ENCODE measurements around the gene PF4V1.
"Not testable (repeated sequence)": the region's sequence is repeated elsewhere in the genome, so short reads cannot be mapped to it uniquely, and the experiment has no call there.

Gene PF4V1

GRCh38 chr4:73896416-73896815, 43.3 kb downstream of the PF4V1 start:
- in situ Hi-C loops (cut with HindIII; ENCODE audit: low pct_ligation_motif_present, low pct_unique_long_range_greater_than_20kb, low sequenced_read_pairs): no loop called here
- DNase-seq: no peak

- no peak for DNase-seq
- in situ Hi-C loops (cut with HindIII; ENCODE audit: low pct_ligation_motif_present, low pct_unique_long_range_greater_than_20kb, low sequenced_read_pairs): no loop called here
Observed at GRCh38 chr4:73897380-73898136, 44.5 kb downstream of the PF4V1 start.

- DNase-seq; in situ Hi-C loops (cut with HindIII; ENCODE audit: low pct_ligation_motif_present, low pct_unique_long_range_greater_than_20kb, low sequenced_read_pairs): not testable (repeated sequence)
Observed at GRCh38 chr4:73899338-73899737, 46.2 kb downstream of the PF4V1 start.

DNA sequence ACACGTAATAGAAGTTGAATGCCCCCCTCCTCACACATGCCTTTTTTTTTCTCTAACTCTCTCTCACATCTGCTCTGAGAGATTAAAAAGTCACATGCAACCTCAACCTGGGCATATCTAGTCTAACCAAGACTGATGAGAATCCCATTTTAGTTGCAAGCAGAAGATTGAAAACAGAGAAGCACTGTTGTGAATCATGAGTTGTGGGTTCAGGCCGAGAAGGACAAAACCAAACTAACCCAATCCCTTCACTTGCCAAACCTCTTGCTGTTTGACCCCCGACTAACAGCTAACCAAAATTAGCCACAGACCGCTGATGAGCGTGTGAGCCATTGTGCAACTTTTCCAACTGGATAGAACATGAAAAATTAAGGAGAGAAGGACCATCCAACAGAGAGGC, 47.9 kb downstream of the PF4V1 start:
- in situ Hi-C loops (cut with HindIII; ENCODE audit: low pct_ligation_motif_present, low pct_unique_long_range_greater_than_20kb, low sequenced_read_pairs): no loop called here
- no peak for DNase-seq

DNA sequence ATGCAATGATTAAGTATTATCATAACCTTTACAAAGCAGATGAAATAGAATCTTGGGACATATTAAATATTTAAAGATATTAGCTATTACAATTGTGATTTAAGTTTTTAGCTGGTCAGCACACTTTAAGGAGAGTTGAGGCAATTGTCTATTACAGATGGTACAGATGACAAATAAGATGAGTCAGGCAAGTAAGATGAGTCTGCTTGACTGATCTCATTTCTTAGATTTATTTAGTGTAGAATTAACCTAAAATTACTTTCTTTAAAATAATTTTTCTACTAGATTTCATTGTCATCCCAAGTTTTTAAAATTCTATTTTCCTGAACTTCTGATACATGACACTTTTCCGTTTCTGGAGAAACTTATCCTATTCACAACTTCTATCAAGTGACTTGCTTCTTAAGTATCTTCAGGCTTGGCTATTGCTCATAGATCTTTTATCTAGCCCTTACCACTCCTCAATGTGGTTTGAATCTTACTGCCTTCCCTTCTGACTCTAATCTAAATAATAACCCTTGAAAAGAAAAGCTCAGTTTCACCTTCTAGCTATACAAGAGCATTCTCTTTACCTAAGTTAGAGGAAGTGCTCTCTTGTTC, 49.0 kb downstream of the PF4V1 start:
- no peak for DNase-seq
- in situ Hi-C loops (cut with HindIII; ENCODE audit: low pct_ligation_motif_present, low pct_unique_long_range_greater_than_20kb, low sequenced_read_pairs): no loop called here

DNA sequence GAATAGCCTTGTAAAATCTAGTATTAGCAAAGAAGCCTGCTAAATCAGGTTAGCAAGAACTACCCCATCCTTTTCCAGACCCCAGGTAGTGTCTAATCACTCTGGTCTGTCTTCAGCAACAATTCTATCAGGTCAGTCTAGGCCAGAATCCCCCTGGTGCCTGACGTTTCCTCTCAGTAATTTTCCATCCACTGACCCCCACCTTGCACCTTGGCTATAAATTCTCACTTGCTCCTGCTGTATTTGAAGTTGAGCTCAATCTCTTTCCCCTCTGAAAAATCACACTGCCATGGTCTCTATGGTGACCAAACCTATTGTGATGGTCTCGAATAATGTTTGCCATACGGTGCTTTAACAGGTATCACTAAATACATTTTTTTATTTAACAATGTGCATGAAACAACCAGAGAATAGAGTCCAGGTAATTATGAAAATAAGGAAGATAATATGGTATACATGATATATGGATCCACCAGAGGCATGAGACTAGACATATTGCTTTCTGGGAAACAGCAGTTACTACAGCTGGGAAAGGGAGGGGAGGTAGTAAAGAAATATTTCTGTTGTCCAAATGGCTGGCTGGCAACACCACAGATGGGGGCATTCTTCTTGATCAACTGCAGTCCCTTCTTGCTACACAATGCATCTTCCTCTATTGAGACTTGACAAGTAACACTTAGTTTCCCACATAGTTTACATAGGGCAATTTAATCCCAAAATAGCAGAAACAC, 49.9 kb downstream of the PF4V1 start:
- in situ Hi-C loops (cut with HindIII; ENCODE audit: low pct_ligation_motif_present, low pct_unique_long_range_greater_than_20kb, low sequenced_read_pairs): no loop called here
- no peak for DNase-seq

All from ACHN (cell line).